Ishikawa (cell line): ENCODE data around the gene ITPA.

Source experiments
- EGR1 ChIP-seq: IDR thresholded peaks from 2 replicates; pipeline ENCODE4 v1.6.1; 2012
- EP300 ChIP-seq: IDR thresholded peaks from 2 replicates; pipeline ENCODE4 v1.6.1; 2012; ENCODE audit warnings: borderline replicate concordance
- MAX ChIP-seq: IDR thresholded peaks from 2 replicates; pipeline ENCODE4 v1.6.1; 2012
- NFIC ChIP-seq: IDR thresholded peaks from 2 replicates; pipeline ENCODE4 v1.6.1; 2012
- REST ChIP-seq: IDR thresholded peaks from 2 replicates; pipeline ENCODE4 v1.6.1; 2012; ENCODE audit warnings: low read depth, mild to moderate bottlenecking
- TAF1 ChIP-seq: IDR thresholded peaks from 2 replicates; pipeline ENCODE4 v1.6.1; 2012; ENCODE audit warnings: low read depth, mild to moderate bottlenecking
- TEAD4 ChIP-seq: IDR thresholded peaks from 2 replicates; pipeline ENCODE4 v1.6.1; 2012
- USF1 ChIP-seq: IDR thresholded peaks from 2 replicates; pipeline ENCODE4 v1.6.1; 2012
- YY1 ChIP-seq: IDR thresholded peaks from 2 replicates; pipeline ENCODE4 v1.6.1; 2012; ENCODE audit warnings: low read depth
- ZBTB7A ChIP-seq: IDR thresholded peaks from 2 replicates; pipeline ENCODE4 v1.6.1; 2012; ENCODE audit warnings: low read depth

DNA sequence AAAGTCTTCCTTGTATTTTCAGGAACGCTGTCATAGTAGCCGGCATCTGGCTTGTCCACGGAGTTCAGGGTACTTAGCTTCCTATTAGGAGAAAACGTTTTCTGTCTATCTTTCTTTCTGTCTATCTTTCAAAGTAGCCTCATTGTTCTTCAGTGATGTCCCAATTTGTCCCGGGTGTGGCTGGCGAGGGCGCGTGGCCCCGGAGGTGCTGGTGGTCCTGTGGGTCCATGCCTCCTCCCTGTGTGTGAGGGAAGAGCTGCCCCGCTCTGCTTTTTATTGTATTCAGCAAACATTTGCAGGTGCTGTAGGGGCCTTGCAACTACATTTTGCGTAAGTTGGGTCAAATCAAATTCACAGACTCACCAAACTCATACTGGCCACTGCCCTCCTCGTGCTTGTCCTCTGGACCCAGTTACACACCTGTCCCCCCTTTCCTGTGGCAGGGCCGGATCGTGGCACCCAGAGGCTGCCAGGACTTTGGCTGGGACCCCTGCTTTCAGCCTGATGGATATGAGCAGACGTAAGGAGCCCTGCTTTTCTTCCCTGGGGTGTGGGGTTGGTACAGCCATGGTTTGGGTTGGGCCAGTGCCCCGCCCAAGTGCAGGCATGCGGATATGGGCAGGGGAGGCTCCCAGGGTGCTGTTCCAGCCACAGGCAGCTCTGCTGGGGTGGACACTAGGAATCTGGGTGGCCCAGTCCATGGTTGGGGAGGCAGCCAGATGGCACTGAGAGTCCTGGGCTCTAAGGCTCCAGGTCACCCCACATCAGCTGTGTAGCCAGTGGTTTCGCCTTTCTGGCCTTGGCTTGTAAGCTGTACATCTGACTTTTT is 12.3 kb downstream of the ITPA start:
- TF ChIP-seq NFIC: peak; percentile 77
- peak; percentile 50; the same call in 1 of the 2 replicates for TF ChIP-seq MAX
- TF ChIP-seq EP300: peak; percentile 81
- no peak for TF ChIP-seq EGR1
- no peak for TF ChIP-seq TAF1
- TF ChIP-seq USF1: no peak
- TF ChIP-seq TEAD4: peak; percentile 95
- peak; percentile 54; the same call in 1 of the 2 replicates for TF ChIP-seq YY1
- TF ChIP-seq REST: no peak
- TF ChIP-seq ZBTB7A: no peak
